ENCODE data around the gene CCDC137.

GRCh38 chr17:81681672-81682071 is 15.1 kb downstream of the CCDC137 start:
- TF ChIP-seq CTCF (IDR thresholded peaks at IDR 0.05), result no peak
- no peak for TF ChIP-seq POLR2A (IDR thresholded peaks at IDR 0.05)

Measured in thyroid gland (tissue), 4 donors.